Right ventricle myocardium superior (tissue), 1 donor: ENCODE measurements around the gene SLC9B1. TPM values are rescaled to one million over a fixed set of nuclear protein-coding genes. Genes with fewer than 3 reads are reported as not detected.
"Not testable (repeated sequence)": the region's sequence is repeated elsewhere in the genome, so short reads cannot be mapped to it uniquely, and the experiment has no call there.

Experiments
- ATAC-seq: fragments of 200-7000 bp; cut with Tn5 transposase; one replicate; pipeline ENCODE4 v1.9.1; 2020; ENCODE audit warnings: mild to moderate bottlenecking; ENCODE audit not compliant: poor library complexity
- DNase-seq: peaks from one replicate; pipeline ENCODE4 v3.0.0-alpha.2; 2020
- intact Hi-C: fragments of 100-400 bp; cut with DNase I; formaldehyde crosslinking; loops from one replicate; pipeline ENCODE4 v1.11.2; 2022
- total RNA-seq: library from RNA; stranded (reverse); fragmentation: NEBNext Ultra II Directional; extraction: Animal tissue kit (Norgen Biotek cat#: 25700); gene quantifications from one replicate; pipeline ENCODE4 v1.2.1, GENCODE V29; 2021
- donor health status: DM: no; HTN: yes; CAD: no; lungs with severe emphysema.

The SLC9B1 gene
- total RNA-seq, 1 donor from 2014 or later, result 0.65 TPM

DNA sequence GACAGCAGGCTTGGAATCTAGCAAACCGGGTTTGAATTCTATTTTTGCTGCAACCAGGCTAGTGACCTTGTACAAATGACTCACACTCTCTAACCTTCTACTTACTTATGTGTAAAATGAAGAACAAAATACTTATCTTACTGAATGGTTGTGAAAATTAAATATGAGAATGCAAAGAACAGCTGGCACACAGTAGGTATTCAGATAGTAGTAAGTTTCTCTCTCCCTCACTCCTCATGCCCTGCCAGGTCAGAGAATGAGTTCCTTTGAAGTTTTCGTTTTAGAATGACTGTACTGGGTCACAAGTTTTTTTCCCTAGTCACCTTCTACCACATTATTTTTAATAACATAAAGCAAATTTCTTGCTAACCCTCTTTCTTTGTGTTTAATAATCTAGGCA is 117.7 kb downstream of the SLC9B1 start:
- intact Hi-C loops, result no loop called here
- DNase-seq (no peak), ATAC-seq (no peak)

DNA sequence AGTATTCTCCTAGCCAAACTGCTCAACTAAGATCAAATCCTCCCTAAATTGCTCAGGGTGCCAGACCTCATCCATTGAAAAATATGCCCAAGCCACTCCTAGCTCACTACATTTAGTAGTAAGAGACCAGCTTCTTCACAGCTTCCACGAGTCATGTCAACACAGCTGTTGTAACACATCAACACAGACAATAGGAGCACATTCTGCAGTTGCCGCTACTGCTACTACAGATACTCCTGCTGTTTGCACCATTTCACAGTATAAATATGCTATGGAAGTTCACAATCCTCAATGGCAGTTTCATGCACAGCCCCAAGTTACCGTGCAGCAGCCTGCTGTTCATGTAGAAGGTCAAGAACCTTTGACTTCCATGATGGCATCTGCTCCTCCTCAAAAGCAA is 121.9 kb downstream of the SLC9B1 start:
- DNase-seq, ATAC-seq, intact Hi-C loops: not testable (repeated sequence)

GRCh38 chr4:102896547-102896946 is 123.0 kb downstream of the SLC9B1 start:
- ATAC-seq, intact Hi-C loops, DNase-seq: not testable (repeated sequence)

DNA sequence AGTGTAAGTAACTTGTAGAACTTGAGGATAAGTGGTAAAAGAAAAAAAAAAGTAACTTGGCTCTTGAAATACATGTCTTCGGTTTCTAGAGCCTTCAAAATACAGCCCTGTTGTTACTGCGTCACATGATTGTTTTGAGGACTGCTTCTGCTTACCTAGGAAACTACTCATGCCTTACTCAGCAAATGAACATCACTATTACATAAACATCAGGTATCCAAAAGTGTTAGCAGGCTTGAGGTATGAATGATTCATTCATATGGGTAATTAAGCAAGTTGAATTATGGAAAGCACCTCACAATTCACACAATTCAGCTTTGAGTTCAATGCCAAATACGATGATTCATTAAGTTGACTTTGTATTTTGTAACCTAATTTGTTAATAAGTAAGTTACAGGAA is 129.6 kb downstream of the SLC9B1 start:
- intact Hi-C loops, DNase-seq, ATAC-seq: not testable (repeated sequence)

DNA sequence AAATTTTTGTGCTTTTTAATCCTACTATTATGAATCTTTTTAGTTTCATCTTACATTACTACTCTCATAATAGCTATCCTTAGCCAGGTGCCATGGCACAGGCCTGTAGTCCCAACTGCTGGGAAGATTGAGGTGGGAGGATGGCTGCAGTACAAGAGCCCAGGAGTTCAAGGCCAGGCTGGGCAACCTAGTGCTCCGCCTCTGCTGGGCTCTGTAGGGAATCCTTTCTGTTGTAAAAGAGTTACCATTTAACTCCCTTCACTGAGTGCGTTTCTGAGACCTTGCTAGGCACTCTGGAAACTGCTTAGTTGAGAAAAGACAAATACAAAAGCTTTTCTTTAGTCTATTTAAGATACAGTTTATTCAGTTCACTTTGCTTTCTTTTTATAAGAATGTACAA is 130.9 kb downstream of the SLC9B1 start:
- intact Hi-C loops, ATAC-seq, DNase-seq: not testable (repeated sequence)

- ATAC-seq, result no peak
- intact Hi-C loops, result no loop called here
Observed at GRCh38 chr4:102883278-102883677, 136.2 kb downstream of the SLC9B1 start.

DNA sequence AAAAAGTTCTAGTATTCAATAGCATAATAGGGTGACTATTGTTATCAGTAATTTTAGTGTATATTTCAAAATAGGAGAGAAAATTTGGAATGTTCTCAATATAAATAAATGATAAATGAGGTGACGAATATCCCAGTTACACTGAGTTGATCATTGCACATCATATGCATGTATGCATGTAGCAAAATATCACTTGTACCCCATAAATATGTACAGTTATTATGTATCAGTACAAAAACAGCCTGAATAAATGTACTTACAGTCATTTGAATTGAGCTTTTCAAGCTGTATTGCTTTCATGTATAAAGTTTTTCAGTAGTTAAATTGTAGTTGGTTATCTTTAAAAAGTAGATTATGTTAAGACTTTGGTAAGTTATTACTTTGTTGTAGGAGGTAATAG is 138.2 kb downstream of the SLC9B1 start:
- intact Hi-C loops, result no loop called here
- DNase-seq, result no peak
- ATAC-seq, result no peak

More at GRCh38 chr4:102883278-102883677, 136.2 kb downstream of the SLC9B1 start:
- no peak for DNase-seq

DNA sequence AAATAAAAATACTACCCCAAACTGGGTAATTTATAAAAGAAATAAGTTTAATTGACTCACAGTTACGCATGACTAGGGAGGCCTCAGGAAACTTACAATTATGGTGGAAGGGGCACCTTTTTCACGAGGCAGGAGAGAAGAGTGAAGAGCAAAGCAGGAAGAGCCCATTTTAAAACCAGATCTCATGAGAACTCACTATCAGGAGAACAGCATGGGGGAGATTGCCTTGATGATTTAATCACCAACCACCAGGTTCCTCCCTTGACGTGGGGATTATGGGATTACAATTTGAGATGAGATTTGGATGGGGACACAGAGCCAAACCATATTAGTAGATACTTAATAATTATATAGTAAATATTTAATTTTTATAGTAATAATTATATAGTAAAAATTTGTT is 140.6 kb downstream of the SLC9B1 start:
- ATAC-seq (no peak), DNase-seq (no peak)
- intact Hi-C loops, result no loop called here

- ATAC-seq, result peak; percentile 61
- intact Hi-C loops, DNase-seq: not testable (repeated sequence)
Observed at GRCh38 chr4:102878349-102878748, 141.2 kb downstream of the SLC9B1 start.

- ATAC-seq, intact Hi-C loops, DNase-seq: not testable (repeated sequence)
Observed at GRCh38 chr4:102877477-102878106, 141.9 kb downstream of the SLC9B1 start.

- ATAC-seq (no peak), DNase-seq (no peak)
- intact Hi-C loops, result no loop called here
Observed at GRCh38 chr4:102871772-102872171, 147.7 kb downstream of the SLC9B1 start.

- DNase-seq (no peak), ATAC-seq (no peak)
- intact Hi-C loops, result loop anchor here (5.0 kb wide), 1 partner anchor 42 kb away; the partner anchor contains the start of gene UBE2D3
Observed at GRCh38 chr4:102869569-102870197, 149.8 kb downstream of the SLC9B1 start.

- ATAC-seq (peak; percentile 99), DNase-seq (peak; percentile 95)
- intact Hi-C loops, result loop anchor here (5.0 kb wide), 1 partner anchor 42 kb away; the partner anchor contains the start of gene UBE2D3
Observed at GRCh38 chr4:102868781-102869568, 150.5 kb downstream of the SLC9B1 start, which contains the start of gene CISD2. TSS of gene CISD2 (plus strand) at chr4:102868992. CDS start at chr4:102869085, 93 bp downstream.

DNA sequence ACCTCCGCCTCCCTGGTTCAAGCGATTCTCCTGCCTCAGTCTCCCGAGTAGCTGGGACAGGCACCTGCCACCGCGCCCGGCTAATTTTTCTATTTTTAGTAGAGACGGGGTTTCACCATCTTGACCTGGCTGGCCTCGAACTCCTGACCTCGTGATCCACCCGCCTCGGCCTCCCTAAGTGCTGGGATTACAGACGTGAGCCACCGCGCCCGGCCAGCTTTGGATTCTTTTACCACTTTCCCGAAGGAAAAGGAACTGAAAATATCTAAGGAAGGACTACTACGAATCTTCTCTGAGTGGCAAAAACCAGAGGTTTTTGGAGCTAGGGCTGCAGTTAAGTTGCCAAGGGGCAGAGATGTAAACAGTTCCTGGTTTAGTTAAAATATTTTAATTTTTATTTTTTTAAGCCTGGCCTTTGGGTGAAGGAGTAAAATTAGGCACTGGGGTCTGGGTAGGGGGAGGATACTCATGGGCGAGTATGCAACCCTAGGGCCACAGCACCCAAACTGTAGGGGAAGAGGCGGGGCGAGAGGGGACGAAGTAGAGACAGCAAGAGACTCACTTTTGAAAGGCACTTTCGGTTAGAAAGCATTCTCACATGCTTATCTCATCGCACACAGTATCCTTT is 151.2 kb downstream of the SLC9B1 start:
- intact Hi-C loops, result loop anchor here (5.0 kb wide), 1 partner anchor 41 kb away; the partner anchor contains the start of gene UBE2D3
- ATAC-seq (peak; percentile 62), DNase-seq (peak; percentile 43)

GRCh38 chr4:102867278-102868152 is 152.0 kb downstream of the SLC9B1 start:
- intact Hi-C loops, result loop anchor here (5.0 kb wide), 1 partner anchor 40 kb away; the partner anchor contains the start of gene UBE2D3

GRCh38 chr4:102865327-102865726 is 154.2 kb downstream of the SLC9B1 start:
- intact Hi-C loops, result loop anchor here (5.0 kb wide), 1 partner anchor 38 kb away; the partner anchor contains the start of gene UBE2D3
- not testable (repeated sequence) for DNase-seq, ATAC-seq

More at GRCh38 chr4:102867278-102868152, 152.0 kb downstream of the SLC9B1 start:
- ATAC-seq (no peak), DNase-seq (no peak)

- no peak for DNase-seq
- intact Hi-C loops, result no loop called here
- ATAC-seq, result peak; percentile 60
Observed at GRCh38 chr4:102862747-102863146, 156.8 kb downstream of the SLC9B1 start.

DNA sequence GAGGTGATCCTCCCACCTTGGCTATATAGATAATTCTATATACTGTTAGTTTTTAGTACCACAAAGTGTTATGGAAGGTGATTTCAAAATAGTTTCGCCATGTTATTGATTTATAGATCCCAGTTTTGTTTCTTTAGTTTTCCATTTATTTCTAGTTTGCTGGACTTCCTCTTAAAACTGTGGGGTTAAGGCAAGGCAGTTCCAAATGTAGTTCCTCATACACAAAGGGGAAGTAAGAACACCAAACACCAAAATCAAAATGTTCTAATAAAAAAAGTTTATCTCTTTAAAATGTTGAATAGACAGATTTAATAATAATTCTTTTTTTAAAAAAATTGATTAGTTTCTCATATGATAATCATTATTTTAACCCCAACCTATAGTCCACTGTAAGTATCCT is 157.5 kb downstream of the SLC9B1 start:
- DNase-seq (no peak), ATAC-seq (no peak)
- intact Hi-C loops, result no loop called here
